Nephron progenitor cell (in vitro differentiated cells): ENCODE measurements around the gene GRID2.

Experiments used
- DNase-seq: peaks from one replicate; pipeline ENCODE4 v3.0.0; 2021
- H3K27ac Mint-ChIP-seq: 2 replicates; pipeline ENCODE4 v1.8.0; 2021; ENCODE audit warnings: mild to moderate bottlenecking, moderate library complexity, mixed read lengths
- H3K27me3 Mint-ChIP-seq: 2 replicates; pipeline ENCODE4 v1.8.0; 2021; ENCODE audit warnings: mild to moderate bottlenecking, low read depth, mixed read lengths; ENCODE audit not compliant: poor library complexity
- H3K36me3 Mint-ChIP-seq: 2 replicates; pipeline ENCODE4 v1.8.0; 2021; ENCODE audit warnings: low read depth, mixed read lengths
- H3K4me1 Mint-ChIP-seq: 2 replicates; pipeline ENCODE4 v1.8.0; 2021; ENCODE audit warnings: mixed read lengths
- H3K4me3 Mint-ChIP-seq: 2 replicates; pipeline ENCODE4 v1.8.0; 2021; ENCODE audit warnings: mild to moderate bottlenecking, moderate library complexity, mixed read lengths
- H3K9me3 Mint-ChIP-seq: 2 replicates; pipeline ENCODE4 v1.8.0; 2021; ENCODE audit warnings: mild to moderate bottlenecking, moderate library complexity, mixed read lengths
- CTCF ChIP-seq: fragments of 200-600 bp; sonication (generic); IDR thresholded peaks from 2 replicates; pipeline ENCODE4 v1.5.0; 2021; ENCODE audit warnings: antibody characterized with exemption

Gene GRID2

GRCh38 chr4:92339676-92340075, 35.9 kb downstream of the GRID2 start:
- TF ChIP-seq CTCF = no peak
- H3K4me1 Mint-ChIP-seq = no peaks in the 10 kb centered on the region
- H3K4me3 Mint-ChIP-seq = no peak overlapping the region

GRCh38 chr4:92344216-92344615, 40.5 kb downstream of the GRID2 start:
- no peak overlapping the region for H3K4me3 Mint-ChIP-seq
- no peaks in the 10 kb centered on the region for H3K9me3 Mint-ChIP-seq
- H3K4me1 Mint-ChIP-seq = no peaks in the 10 kb centered on the region
- no peak for TF ChIP-seq CTCF
- no peaks in the 10 kb centered on the region for H3K27me3 Mint-ChIP-seq
- H3K27ac Mint-ChIP-seq = no peak overlapping the region
- H3K36me3 Mint-ChIP-seq = no peaks in the 10 kb centered on the region
- no peak for DNase-seq

More at GRCh38 chr4:92339676-92340075, 35.9 kb downstream of the GRID2 start:
- DNase-seq = no peak
- no peaks in the 10 kb centered on the region for H3K27me3 Mint-ChIP-seq
- H3K27ac Mint-ChIP-seq = no peak overlapping the region
- no peaks in the 10 kb centered on the region for H3K9me3 Mint-ChIP-seq
- H3K36me3 Mint-ChIP-seq = no peaks in the 10 kb centered on the region

- Mint-ChIP-seq H3K27ac (no peak overlapping the region), H3K4me3 (no peak overlapping the region), H3K4me1 (no peaks in the 10 kb centered on the region), H3K36me3 (no peaks in the 10 kb centered on the region), H3K9me3 (no peaks in the 10 kb centered on the region), H3K27me3 (no peaks in the 10 kb centered on the region)
- DNase-seq = no peak
- no peak for TF ChIP-seq CTCF
These were observed 42.5 kb downstream of the GRID2 start for GRCh38 chr4:92346289-92346688.

- Mint-ChIP-seq H3K27me3 (no peaks in the 10 kb centered on the region), H3K27ac (no peak overlapping the region), H3K4me3 (no peak overlapping the region), H3K4me1 (peaks cover 7% of the 10 kb centered on the region), H3K9me3 (no peaks in the 10 kb centered on the region), H3K36me3 (no peaks in the 10 kb centered on the region)
- TF ChIP-seq CTCF = no peak
- no peak for DNase-seq
These were observed 54.2 kb downstream of the GRID2 start for GRCh38 chr4:92357966-92358365.

- no peak for DNase-seq
- TF ChIP-seq CTCF = no peak
- Mint-ChIP-seq H3K27ac (no peak overlapping the region), H3K4me3 (no peak overlapping the region), H3K9me3 (no peaks in the 10 kb centered on the region), H3K27me3 (no peaks in the 10 kb centered on the region), H3K4me1 (no peaks in the 10 kb centered on the region), H3K36me3 (no peaks in the 10 kb centered on the region)
These were observed 55.7 kb downstream of the GRID2 start for GRCh38 chr4:92359491-92359890.

GRCh38 chr4:92362028-92362427, 58.3 kb downstream of the GRID2 start:
- Mint-ChIP-seq H3K36me3 (no peaks in the 10 kb centered on the region), H3K9me3 (no peaks in the 10 kb centered on the region), H3K27ac (no peak overlapping the region), H3K4me1 (no peaks in the 10 kb centered on the region), H3K4me3 (no peak overlapping the region), H3K27me3 (no peaks in the 10 kb centered on the region)
- TF ChIP-seq CTCF = no peak
- no peak for DNase-seq
